Mesothelial cell of epicardium (in vitro differentiated cells): ENCODE results near the gene INTS4. TPM values are rescaled to one million over a fixed set of nuclear protein-coding genes. Genes with fewer than 3 reads are reported as not detected.
A peak's percentile ranks its signal among the peaks of the same experiment; 100 is the strongest.
"Not testable (repeated sequence)": the region's sequence is repeated elsewhere in the genome, so short reads cannot be mapped to it uniquely, and the experiment has no call there.

ENCODE experiments used
- DNase-seq, 2 experiments: peaks; one replicate each; pipeline ENCODE4 v3.0.0; 2021; ENCODE audit warnings: low spot score in 2 of 2; ENCODE audit not compliant: unreplicated experiment in 2 of 2
- H3K27ac Mint-ChIP-seq: 2 replicates; pipeline ENCODE4 v1.8.0; 2021; ENCODE audit warnings: mixed read lengths
- H3K27me3 Mint-ChIP-seq: 2 replicates; pipeline ENCODE4 v1.8.0; 2021; ENCODE audit warnings: low read depth, mixed read lengths
- H3K36me3 Mint-ChIP-seq: 2 replicates; pipeline ENCODE4 v1.8.0; 2021; ENCODE audit warnings: mixed read lengths
- H3K4me1 Mint-ChIP-seq: 2 replicates; pipeline ENCODE4 v1.8.0; 2021; ENCODE audit warnings: mixed read lengths
- H3K4me3 Mint-ChIP-seq: 2 replicates; pipeline ENCODE4 v1.8.0; 2021; ENCODE audit warnings: mild to moderate bottlenecking, moderate library complexity, mixed read lengths
- H3K9me3 Mint-ChIP-seq: 2 replicates; pipeline ENCODE4 v1.8.0; 2021; ENCODE audit warnings: mixed read lengths
- total RNA-seq: library from RNA; stranded (reverse); gene quantifications from 3 replicates; pipeline ENCODE4 v1.2.1, GENCODE V29; 2021
- TF ChIP-seq, protein P1 (sequence below): fragments of 200-600 bp; sonication (generic); IDR thresholded peaks from one replicate; pipeline ENCODE4 v1.5.0; 2021; ENCODE audit warnings: antibody characterized with exemption; ENCODE audit not compliant: unreplicated experiment

INTS4 gene, protein sequence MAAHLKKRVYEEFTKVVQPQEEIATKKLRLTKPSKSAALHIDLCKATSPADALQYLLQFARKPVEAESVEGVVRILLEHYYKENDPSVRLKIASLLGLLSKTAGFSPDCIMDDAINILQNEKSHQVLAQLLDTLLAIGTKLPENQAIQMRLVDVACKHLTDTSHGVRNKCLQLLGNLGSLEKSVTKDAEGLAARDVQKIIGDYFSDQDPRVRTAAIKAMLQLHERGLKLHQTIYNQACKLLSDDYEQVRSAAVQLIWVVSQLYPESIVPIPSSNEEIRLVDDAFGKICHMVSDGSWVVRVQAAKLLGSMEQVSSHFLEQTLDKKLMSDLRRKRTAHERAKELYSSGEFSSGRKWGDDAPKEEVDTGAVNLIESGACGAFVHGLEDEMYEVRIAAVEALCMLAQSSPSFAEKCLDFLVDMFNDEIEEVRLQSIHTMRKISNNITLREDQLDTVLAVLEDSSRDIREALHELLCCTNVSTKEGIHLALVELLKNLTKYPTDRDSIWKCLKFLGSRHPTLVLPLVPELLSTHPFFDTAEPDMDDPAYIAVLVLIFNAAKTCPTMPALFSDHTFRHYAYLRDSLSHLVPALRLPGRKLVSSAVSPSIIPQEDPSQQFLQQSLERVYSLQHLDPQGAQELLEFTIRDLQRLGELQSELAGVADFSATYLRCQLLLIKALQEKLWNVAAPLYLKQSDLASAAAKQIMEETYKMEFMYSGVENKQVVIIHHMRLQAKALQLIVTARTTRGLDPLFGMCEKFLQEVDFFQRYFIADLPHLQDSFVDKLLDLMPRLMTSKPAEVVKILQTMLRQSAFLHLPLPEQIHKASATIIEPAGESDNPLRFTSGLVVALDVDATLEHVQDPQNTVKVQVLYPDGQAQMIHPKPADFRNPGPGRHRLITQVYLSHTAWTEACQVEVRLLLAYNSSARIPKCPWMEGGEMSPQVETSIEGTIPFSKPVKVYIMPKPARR
- 44.4 to 48.3 TPM (median 44.7 TPM) in 3 replicates for total RNA-seq

DNA sequence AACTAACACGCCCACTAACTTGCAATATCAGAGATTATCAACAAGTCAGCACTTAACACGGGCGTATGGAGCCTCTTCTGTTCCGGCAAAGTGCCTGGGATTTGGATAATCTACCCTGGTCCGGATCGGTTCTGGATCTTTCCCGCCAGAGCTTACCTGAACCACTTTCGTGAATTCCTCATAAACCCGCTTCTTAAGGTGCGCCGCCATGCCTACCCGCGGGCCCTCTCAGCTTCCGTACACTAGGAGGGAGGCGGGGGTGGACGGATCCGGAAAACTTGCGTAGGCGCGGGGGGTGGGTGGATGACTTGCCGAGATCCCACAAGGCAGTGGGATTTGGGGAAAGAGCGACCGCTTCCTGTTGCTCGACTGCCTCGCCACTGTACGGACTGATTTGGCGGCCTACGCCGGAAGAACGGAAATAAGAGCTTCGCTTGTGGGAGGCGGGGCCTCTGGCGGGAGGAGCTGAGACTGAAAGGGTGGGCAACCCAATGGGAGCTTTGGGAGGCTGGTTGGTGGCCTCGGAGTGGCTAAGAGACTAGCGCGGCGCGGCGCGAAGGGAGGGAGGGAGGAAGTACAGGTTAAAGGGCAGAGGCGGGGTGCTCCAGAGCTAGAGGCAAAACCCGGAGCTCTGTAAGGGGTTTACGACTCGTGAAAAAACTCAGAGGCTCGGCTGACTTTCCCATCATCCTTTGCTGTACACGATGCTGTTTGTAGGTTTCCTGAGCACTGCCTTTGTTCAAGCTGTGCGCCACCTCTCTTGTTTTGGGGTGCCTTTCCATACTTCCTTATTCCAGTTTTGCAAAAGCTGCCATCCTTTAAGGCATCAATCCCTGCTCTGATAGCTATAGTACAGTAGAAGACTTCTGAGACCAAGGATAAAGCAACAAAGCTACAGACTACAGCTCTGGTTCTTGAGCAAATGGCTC lies at the start of gene INTS4:
TSS of gene INTS4 (minus strand) at position 235 of the 929 bp plus-strand sequence. CDS start at position 210, 25 bp downstream.
- Mint-ChIP-seq H3K27ac (peak within 1 kb of the TSS; percentile 91), H3K36me3 (peaks cover 4% of the 10 kb centered on the region), H3K4me3 (peak within 1 kb of the TSS; percentile 97), H3K4me1 (peaks cover 16% of the 10 kb centered on the region), H3K27me3 (no peaks in the 10 kb centered on the region), H3K9me3 (no peaks in the 10 kb centered on the region)
- peak; percentile 91 to 93 for DNase-seq
- TF ChIP-seq, protein P1, sequence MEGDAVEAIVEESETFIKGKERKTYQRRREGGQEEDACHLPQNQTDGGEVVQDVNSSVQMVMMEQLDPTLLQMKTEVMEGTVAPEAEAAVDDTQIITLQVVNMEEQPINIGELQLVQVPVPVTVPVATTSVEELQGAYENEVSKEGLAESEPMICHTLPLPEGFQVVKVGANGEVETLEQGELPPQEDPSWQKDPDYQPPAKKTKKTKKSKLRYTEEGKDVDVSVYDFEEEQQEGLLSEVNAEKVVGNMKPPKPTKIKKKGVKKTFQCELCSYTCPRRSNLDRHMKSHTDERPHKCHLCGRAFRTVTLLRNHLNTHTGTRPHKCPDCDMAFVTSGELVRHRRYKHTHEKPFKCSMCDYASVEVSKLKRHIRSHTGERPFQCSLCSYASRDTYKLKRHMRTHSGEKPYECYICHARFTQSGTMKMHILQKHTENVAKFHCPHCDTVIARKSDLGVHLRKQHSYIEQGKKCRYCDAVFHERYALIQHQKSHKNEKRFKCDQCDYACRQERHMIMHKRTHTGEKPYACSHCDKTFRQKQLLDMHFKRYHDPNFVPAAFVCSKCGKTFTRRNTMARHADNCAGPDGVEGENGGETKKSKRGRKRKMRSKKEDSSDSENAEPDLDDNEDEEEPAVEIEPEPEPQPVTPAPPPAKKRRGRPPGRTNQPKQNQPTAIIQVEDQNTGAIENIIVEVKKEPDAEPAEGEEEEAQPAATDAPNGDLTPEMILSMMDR, result no peak

DNA sequence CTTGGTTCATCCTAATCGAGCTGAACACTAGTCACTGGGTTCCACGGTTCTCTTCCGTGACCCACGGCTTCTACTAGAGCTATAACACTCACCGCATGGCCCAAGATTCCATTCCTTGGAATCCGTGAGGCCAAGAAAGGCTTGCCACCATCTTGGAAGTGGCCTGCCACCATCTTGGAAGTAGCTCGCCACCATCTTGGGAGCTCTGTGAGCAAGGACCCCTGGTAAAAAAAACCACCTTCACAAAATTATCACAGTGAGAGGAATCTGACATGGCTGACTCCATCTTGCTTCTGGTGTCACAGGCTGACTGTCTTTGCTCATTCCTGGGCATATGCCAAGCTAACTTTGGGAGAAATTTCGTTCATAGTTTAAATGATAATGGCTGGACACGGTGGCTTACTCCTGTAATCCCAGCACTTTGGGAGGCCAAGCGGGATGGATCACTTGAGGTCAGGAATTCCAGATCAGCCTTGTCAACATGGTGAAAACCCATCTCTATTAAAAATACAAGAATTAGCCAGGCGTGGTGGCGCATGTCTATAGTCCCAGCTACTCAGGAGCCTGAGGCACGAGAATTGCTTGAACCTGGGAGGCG lies 47.5 kb upstream of the INTS4 start:
- H3K27ac Mint-ChIP-seq, result peak overlapping the region; percentile 73

DNA sequence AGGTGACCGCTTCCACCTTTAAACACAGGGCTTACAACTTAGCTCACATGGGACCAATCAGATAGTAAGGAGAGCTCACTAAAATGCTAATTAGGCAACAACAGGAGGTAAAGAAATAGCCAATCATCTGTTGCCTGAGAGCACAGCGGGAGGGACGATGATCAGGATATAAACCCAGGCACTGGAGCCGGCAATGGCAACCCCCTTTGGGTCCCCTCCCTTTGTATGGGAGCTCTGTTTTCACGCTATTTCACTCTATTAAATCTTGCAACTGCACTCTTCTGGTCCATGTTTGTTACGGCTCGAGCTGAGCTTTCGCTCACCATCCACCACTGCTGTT lies 46.9 kb upstream of the INTS4 start:
- not testable (repeated sequence) for DNase-seq, H3K27me3 Mint-ChIP-seq, H3K4me3 Mint-ChIP-seq, H3K9me3 Mint-ChIP-seq, H3K36me3 Mint-ChIP-seq
- Mint-ChIP-seq H3K4me1 (peaks cover 24% of the 10 kb centered on the region), H3K27ac (peak overlapping the region; percentile 73)

More for the DNA sequence above, 47.5 kb upstream of the INTS4 start:
- Mint-ChIP-seq H3K4me3 (no peak overlapping the region), H3K9me3 (peaks cover 3% of the 10 kb centered on the region), H3K36me3 (no peaks in the 10 kb centered on the region), H3K4me1 (peaks cover 26% of the 10 kb centered on the region), H3K27me3 (no peaks in the 10 kb centered on the region)
- no peak for DNase-seq
- TF ChIP-seq, protein P1, result no peak

DNA sequence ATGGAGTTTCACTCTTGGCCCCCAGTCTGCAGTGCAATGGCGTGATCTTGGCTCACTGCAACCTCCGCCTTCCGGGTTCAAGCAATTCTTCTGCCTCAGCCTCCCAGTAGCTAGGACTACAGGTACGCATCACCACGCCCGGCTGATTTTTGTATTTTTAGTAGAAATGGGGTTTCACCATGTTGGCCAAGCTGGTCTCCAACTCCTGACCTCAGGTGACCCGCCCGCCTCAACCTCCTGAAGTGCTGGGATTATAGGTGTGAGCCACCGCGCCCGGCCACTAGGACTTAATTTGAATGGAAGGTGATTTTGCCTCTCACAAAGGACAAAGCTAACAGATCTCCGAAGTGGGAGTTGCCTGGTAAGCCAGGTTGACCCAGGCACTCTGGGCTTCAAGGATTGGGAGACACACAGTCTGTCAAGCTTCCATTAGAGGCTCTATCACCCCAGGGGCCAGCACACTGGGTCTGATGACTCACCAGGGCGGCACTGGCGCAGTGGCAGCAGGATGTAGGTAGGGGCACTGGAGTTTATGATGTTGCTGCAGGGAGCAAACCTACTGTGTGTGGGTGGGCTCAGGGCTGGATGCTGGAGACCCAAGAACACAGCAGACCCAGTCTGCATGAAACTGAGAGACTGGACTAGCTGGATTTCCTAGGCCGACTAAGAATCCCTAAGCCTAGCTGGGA lies 46.4 kb upstream of the INTS4 start:
- Mint-ChIP-seq H3K4me3 (no peak overlapping the region), H3K27me3 (no peaks in the 10 kb centered on the region), H3K4me1 (peaks cover 19% of the 10 kb centered on the region), H3K36me3 (no peaks in the 10 kb centered on the region), H3K9me3 (peaks cover 3% of the 10 kb centered on the region), H3K27ac (peak overlapping the region; percentile 12)
- TF ChIP-seq, protein P1, result no peak
- DNase-seq, result no peak

DNA sequence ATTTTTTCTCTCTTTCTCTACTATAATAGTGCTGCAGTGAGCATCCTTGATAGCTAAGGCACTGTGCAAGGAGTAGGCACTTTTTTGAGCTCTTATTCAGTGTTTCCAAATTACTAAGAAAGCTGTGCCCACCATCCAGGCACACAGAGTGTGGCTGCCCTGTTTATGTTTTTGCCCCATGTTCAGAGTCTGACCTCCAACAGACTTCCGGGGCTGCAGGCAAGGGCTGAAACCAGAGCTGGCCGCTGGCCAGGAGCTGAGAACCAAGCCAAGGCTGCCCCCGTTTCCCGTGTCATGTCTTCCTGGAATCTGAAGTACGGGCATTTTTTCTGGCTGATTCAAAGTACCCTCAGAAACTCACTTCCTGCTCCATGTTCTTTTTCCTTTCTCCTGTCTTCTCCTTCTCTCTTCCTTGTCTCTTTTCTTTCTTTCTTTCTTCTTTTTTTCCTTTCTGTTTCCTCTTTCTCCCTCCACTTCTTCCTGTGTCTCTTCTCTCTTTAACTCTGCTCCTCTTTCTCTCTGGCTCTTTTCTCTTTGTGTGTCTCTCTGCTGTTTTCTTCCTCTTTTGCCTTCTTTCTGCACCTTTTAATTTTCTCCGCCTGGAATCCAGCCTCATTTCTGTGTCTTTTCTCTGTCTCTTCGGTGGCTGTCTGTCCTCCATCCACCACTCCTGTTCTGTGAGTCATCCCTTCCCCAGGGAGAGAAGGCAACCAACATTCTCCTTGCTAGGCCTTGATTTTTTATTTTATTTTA lies 45.6 kb upstream of the INTS4 start:
- peaks cover 3% of the 10 kb centered on the region for H3K9me3 Mint-ChIP-seq
- H3K36me3 Mint-ChIP-seq, result no peaks in the 10 kb centered on the region
- peak overlapping the region; percentile 99 for H3K27ac Mint-ChIP-seq
- peak overlapping the region; percentile 4 for H3K4me3 Mint-ChIP-seq
- peak; percentile 44 to 70 for DNase-seq
- H3K27me3 Mint-ChIP-seq, result no peaks in the 10 kb centered on the region
- H3K4me1 Mint-ChIP-seq, result peaks cover 13% of the 10 kb centered on the region
- TF ChIP-seq, protein P1, result no peak
